Panc1 (cell line): ENCODE measurements around the gene GDF7. TPM values are rescaled to one million over a fixed set of nuclear protein-coding genes. Genes with fewer than 3 reads are reported as not detected.

Experiments used
- ATAC-seq: fragments of 200-7000 bp; cut with Tn5 transposase; 2 replicates; pipeline ENCODE4 v1.9.1; 2020; ENCODE audit warnings: mild to moderate bottlenecking, moderate library complexity
- BruUV-seq: library from RNA; stranded (reverse); fragments of 400-500 nt; replicated peaks from 2 replicates; lab custom pipeline; 2021; lab: Mats Ljungman, UMichigan
- CTCF ChIA-PET: fragments of 300-600 bp; sonication (Branson Sonifier 250); formaldehyde crosslinking; loops from one replicate; lab custom pipeline; 2022; ENCODE audit warnings: antibody characterized with exemption; lab: Charles Lee
- POLR2A ChIA-PET: fragments of 300-600 bp; sonication (Branson Sonifier 250); formaldehyde crosslinking; loops from one replicate; lab custom pipeline; 2022; ENCODE audit warnings: antibody characterized with exemption; lab: Charles Lee
- DNase-seq: peaks from one replicate; pipeline ENCODE4 v3.0.0-alpha.2; 2010; ENCODE audit warnings: low read depth, low spot score
- H3K27ac ChIP-seq: 2 replicates; pipeline ENCODE4 v1.5.1; 2011; ENCODE audit warnings: mild to moderate bottlenecking, low read length, inconsistent platforms
- H3K27me3 ChIP-seq: fragments of 200-500 bp; sonication (Bioruptor generic); 2 replicates; pipeline ENCODE4 v1.6.0; 2014; ENCODE audit warnings: low read length, inconsistent platforms; ENCODE audit not compliant: control insufficient read depth, insufficient read depth
- H3K36me3 ChIP-seq: fragments of 200-500 bp; sonication (Bioruptor generic); 2 replicates; pipeline ENCODE4 v1.5.1; 2014; ENCODE audit warnings: inconsistent platforms, mild to moderate bottlenecking, low read length, moderate library complexity; ENCODE audit not compliant: control insufficient read depth, insufficient read depth
- H3K4me1 ChIP-seq: 2 replicates; pipeline ENCODE4 v1.5.1; 2011; ENCODE audit warnings: inconsistent platforms, mild to moderate bottlenecking, low read length, moderate library complexity; ENCODE audit not compliant: control insufficient read depth, insufficient read depth
- H3K4me3 ChIP-seq, 2 experiments: 2 replicates each; pipeline ENCODE4 v1.5.1; 2011 to 2012; ENCODE audit warnings: low read depth in 2 of 2, low read length in 2 of 2, mild to moderate bottlenecking in 2 of 2, inconsistent platforms in 1 of 2, moderate library complexity in 1 of 2
- H3K9me3 ChIP-seq: fragments of 200-500 bp; sonication (Bioruptor generic); 2 replicates; pipeline ENCODE4 v1.5.1; 2014; ENCODE audit warnings: low read depth, mild to moderate bottlenecking, inconsistent platforms, low read length, moderate library complexity; ENCODE audit not compliant: control insufficient read depth, insufficient read depth
- CTCF ChIP-seq: fragments of 450-650 bp; IDR thresholded peaks from 2 replicates; pipeline ENCODE4 v1.5.1; 2017; ENCODE audit warnings: mild to moderate bottlenecking
- POLR2AphosphoS5 ChIP-seq: IDR thresholded peaks from 2 replicates; pipeline ENCODE4 v1.6.1; 2012; ENCODE audit warnings: mild to moderate bottlenecking, low read depth, low read length, moderate library complexity
- REST ChIP-seq, 2 experiments: IDR thresholded peaks; 2 replicates each; pipeline ENCODE4 v1.6.1; 2011 to 2012; ENCODE audit warnings: low read depth in 2 of 2, control low read depth in 1 of 2, low read length in 1 of 2, mild to moderate bottlenecking in 1 of 2, moderate library complexity in 1 of 2; ENCODE audit not compliant: insufficient read depth in 1 of 2
- SIN3A ChIP-seq: IDR thresholded peaks from 2 replicates; pipeline ENCODE4 v1.6.1; 2012; ENCODE audit warnings: low read depth, mild to moderate bottlenecking, low read length, moderate library complexity, borderline replicate concordance; ENCODE audit not compliant: insufficient read depth
- TCF7L2 ChIP-seq: IDR thresholded peaks from 2 replicates; pipeline ENCODE4 v1.6.1; 2011; ENCODE audit warnings: mild to moderate bottlenecking, low read depth, low read length, inconsistent platforms
- in situ Hi-C: cut with HindIII; loops from 2 replicates; pipeline ENCODE4 v1.10.0; 2016; ENCODE audit warnings: low sequenced_read_pairs, low pct_unique_long_range_greater_than_20kb
- intact Hi-C: fragments of 100-400 bp; cut with micrococcal nuclease; formaldehyde crosslinking; loops from one replicate; pipeline ENCODE4 v1.10.0; 2022; ENCODE audit not compliant: unreplicated experiment
- total RNA-seq: library from RNA; stranded (reverse); gene quantifications from one replicate; pipeline ENCODE4 v1.2.1, GENCODE V29; 2021; ENCODE audit not compliant: unreplicated experiment

The GDF7 gene
- total RNA-seq, 1 experiment from 2014 or later: not detected

DNA sequence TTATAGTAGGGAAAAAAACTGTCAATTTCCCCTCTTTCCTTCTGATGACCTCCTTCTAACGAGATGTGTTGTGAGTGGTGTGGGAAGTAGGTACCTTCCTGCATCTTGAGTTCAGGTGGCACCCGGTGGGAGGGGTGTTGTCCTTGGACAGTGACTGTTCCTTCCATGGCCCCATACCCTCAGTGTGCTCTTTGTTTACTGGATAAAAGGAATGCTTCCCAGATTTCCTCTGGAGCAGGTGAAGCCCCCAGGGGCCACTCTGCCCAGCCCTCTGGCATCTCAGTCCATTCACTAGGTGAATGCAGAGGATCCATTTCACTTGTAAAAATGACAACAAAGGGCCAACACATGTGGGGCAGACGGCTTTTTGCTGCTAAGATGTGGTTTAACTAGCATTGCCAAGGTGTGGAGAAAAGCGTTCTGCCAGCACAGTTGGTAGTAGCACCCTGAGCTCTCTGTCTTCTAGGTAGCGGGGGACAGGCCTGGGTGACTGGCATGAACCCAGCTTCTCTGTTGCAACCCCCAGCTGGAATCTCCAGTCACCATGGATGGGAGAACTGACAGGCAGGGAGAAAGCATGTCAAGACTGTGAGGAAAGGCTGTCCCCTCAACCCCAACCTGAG, 6.9 kb downstream of the GDF7 start:
- no peaks in the 10 kb centered on the region for H3K9me3 ChIP-seq
- POLR2A ChIA-PET: no interaction called here
- no peak for ATAC-seq
- H3K27me3 ChIP-seq: no peaks in the 10 kb centered on the region
- TF ChIP-seq REST (IDR thresholded peaks at IDR 0.05; ENCODE audit: insufficient read depth in 1 of 2, low read depth in 2 of 2, low read length in 1 of 2) (no peak), POLR2AphosphoS5 (no peak), CTCF (no peak), TCF7L2 (no peak), SIN3A (no peak)
- BruUV-seq: no TSS peak
- H3K4me1 ChIP-seq: no peaks in the 10 kb centered on the region
- DNase-seq: no peak
- no peaks in the 10 kb centered on the region for H3K36me3 ChIP-seq
- H3K27ac ChIP-seq: no peak overlapping the region
- no peak overlapping the region for H3K4me3 ChIP-seq
- intact Hi-C loops (no loop called here), in situ Hi-C loops (no loop called here)
- CTCF ChIA-PET: no interaction called here

GRCh38 chr2:20674309-20674965, 7.5 kb downstream of the GDF7 start:
- BruUV-seq: no TSS peak
- no peaks in the 10 kb centered on the region for H3K36me3 ChIP-seq
- no peak overlapping the region for H3K4me3 ChIP-seq
- TF ChIP-seq SIN3A: no peak
- TF ChIP-seq TCF7L2: no peak
- TF ChIP-seq POLR2AphosphoS5: no peak
- TF ChIP-seq CTCF: no peak
- TF ChIP-seq REST (IDR thresholded peaks at IDR 0.05; ENCODE audit: insufficient read depth in 1 of 2, low read depth in 2 of 2, low read length in 1 of 2): no peak
- H3K27me3 ChIP-seq: no peaks in the 10 kb centered on the region
- no peak overlapping the region for H3K27ac ChIP-seq
- DNase-seq: no peak
- no peak for ATAC-seq
- no peaks in the 10 kb centered on the region for H3K4me1 ChIP-seq
- ChIA-PET POLR2A (no interaction called here), CTCF (no interaction called here)
- H3K9me3 ChIP-seq: no peaks in the 10 kb centered on the region
- intact Hi-C loops (no loop called here), in situ Hi-C loops (no loop called here)
